HL-60/S4 treated with retinoic acid at 250 ng/mL for 4 days and 3 days (cell line): ENCODE measurements around the gene DPP10.
"Not testable (repeated sequence)": the region's sequence is repeated elsewhere in the genome, so short reads cannot be mapped to it uniquely, and the experiment has no call there.

Source experiments
- in situ Hi-C: fragments of 300-500 bp; cut with MboI; formaldehyde crosslinking; loops from 2 replicates; pipeline ENCODE4 v1.7.0; 2022; ENCODE audit warnings: low sequenced_read_pairs

DPP10 gene

GRCh38 chr2:114935031-114935430, 492.6 kb downstream of the DPP10 start:
- in situ Hi-C loops, result no loop called here

DNA sequence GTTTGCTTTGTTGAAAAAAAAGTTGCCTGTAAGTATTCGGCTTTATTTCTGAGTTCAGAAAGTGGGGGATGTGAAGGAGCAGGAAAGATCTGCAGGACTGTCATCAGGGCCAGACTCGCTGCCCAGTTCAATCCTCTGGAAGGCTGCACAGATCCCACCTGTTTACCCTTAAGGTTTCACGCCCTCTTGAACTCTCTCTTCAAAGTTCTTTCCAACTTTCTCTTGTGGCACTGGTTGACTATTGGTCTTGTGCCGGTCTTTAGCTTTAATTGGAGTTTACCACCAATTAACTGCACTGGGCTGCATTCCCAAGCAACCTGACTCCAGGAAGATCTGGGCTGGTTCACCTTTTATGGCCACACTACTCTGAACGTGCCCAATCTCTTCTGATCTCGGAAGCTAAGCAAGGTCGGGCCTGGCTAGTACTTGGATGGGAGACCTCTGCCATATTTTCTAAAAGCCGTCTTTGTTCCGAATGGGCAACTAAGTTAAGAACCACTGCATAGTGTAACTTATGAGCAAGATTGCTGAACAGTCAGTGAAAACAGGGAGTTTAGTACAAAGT, 495.0 kb downstream of the DPP10 start:
- in situ Hi-C loops, result no loop called here

GRCh38 chr2:114940785-114941458, 498.5 kb downstream of the DPP10 start:
- in situ Hi-C loops, result no loop called here

- in situ Hi-C loops, result no loop called here
These were observed 506.9 kb downstream of the DPP10 start for GRCh38 chr2:114949228-114949804.

DNA sequence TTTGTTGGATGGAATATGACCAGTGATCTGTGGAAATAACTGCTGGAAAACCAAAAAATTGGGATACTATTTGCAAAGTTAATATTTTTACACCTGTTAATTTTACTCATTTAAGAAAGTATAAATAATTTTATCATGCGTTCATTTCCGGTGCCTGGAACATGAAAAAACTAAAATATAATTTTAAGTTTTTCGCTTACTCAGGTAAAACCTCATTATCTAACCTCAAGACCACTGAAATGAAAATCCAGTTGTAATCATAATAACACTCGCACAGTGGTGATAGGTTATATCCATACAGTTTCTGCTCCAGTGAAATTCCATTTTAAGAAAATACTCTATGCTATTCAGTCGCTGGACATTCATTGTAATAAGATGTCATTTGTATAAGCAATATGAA, 517.9 kb downstream of the DPP10 start:
- in situ Hi-C loops, result no loop called here

GRCh38 chr2:114962532-114962931, 520.1 kb downstream of the DPP10 start:
- in situ Hi-C loops, result no loop called here

- in situ Hi-C loops, result no loop called here
These were observed 526.4 kb downstream of the DPP10 start for GRCh38 chr2:114968748-114969400.

GRCh38 chr2:115004321-115004720, 561.9 kb downstream of the DPP10 start:
- in situ Hi-C loops, result not testable (repeated sequence)

GRCh38 chr2:115011721-115012120, 569.3 kb downstream of the DPP10 start:
- in situ Hi-C loops, result no loop called here

DNA sequence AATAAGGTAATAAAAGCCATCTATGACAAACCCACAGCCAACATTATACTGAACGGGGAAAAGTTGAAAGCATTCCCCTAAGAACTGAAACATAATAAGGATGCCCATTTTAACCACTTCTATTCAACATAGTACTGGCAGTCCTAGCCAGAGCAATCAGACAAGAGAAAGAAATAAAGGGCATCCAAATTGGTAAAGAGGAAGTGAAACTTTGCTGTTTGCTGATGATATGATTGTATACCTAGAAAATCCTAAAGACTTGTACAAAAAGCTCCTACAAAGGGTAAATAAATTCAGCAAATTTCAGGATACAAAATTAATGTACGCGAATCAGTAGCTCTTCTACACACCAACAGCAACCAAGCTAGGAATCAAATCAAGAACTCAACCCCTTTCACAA, 579.6 kb downstream of the DPP10 start:
- in situ Hi-C loops, result not testable (repeated sequence)

DNA sequence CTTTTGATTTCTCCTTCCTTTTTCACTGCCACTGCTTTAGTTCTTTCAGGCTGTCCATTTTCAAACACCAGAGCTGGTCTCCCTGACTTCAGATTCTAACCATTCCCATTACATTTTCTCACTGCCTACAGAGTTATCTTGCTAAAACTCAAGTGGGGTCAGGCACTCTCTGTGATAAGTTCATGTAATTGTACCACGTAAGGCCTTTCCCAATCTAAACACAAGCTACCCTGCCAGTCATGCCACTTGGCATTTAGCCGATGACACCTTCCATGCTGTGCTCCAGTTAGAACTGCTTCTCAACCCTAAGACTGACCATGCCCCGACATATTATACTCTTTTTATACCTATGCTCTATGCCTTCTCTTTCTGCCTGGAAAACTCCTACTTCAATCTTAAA, 592.4 kb downstream of the DPP10 start:
- in situ Hi-C loops, result no loop called here

- in situ Hi-C loops, result no loop called here
These were observed 594.4 kb downstream of the DPP10 start for GRCh38 chr2:115036818-115037217.

GRCh38 chr2:115057473-115057872, 615.0 kb downstream of the DPP10 start:
- in situ Hi-C loops, result no loop called here

DNA sequence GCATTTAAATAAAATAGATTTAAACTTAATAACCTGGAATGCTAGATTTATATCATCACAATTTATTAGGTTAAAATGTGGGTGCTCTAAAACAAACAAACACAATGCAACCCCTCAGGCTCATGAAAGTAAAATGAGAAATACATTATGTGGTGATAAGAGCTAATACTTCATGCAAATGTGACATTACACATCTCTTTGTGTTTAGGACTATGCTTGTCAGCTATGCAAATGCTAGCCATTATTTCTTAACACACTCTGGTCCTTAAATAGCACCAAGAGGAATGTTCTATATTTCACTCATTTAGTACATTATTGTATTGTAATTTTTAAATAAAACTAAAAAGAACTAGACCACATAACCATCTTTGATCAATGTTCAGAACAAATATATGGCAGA, 627.6 kb downstream of the DPP10 start:
- in situ Hi-C loops, result no loop called here

GRCh38 chr2:115071534-115071933, 629.1 kb downstream of the DPP10 start:
- in situ Hi-C loops, result no loop called here

DNA sequence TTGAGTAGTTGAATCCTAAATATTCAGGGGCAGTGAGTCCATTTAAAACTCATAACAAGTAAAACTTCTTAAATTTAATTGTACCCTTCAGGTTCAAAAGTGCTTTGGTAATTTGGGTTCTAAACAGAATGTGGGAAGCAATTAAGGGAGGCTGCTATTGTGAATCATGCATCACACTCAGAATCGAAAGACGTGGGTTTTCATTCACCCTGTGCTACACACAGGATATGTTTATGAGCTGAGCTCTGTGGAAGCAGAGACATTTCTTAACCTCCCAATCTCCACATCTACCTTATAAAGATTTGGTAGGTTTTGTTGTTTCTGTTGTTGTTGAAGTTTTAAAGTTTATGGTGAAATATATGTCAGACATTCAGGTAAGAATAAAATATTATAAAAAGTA, 633.4 kb downstream of the DPP10 start:
- in situ Hi-C loops, result no loop called here

- in situ Hi-C loops, result no loop called here
These were observed 635.2 kb downstream of the DPP10 start for GRCh38 chr2:115077626-115078025.

DNA sequence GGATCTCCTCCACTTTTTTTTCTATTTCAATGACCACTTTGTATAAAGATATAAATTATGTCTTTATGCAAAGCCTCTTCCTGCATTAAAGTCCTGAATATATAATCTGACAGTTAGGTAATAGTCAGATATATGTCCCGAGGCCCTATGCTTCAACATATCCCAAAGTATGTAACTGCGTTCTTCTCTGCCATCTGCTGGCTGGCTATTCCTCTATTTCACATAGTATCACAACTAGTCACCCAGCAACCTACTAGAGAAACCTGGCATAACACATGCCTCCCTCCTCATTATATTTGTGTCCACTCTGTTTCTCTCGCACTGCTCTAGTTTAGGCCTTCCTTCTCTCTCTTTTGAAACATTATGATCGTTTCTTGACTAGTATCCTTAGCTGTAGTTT, 640.8 kb downstream of the DPP10 start:
- in situ Hi-C loops, result no loop called here

DNA sequence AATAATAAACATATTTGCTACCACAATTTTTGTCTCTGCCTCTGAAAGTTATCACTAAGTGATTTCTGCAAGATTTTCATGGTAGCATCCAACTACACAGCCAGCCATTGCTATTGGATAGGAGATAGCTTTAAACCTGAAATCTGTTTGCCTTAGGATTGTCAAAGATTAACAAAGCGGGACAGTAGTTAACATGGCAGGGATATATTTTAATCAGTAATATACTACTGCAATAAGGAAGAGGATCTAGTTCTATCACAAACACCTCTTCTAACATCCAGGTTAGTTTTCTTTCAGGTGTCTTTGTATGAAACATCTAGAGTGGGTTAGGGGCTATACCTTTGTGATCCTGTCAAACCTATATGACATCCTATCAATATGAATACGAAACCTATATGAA, 641.3 kb downstream of the DPP10 start:
- in situ Hi-C loops, result no loop called here

DNA sequence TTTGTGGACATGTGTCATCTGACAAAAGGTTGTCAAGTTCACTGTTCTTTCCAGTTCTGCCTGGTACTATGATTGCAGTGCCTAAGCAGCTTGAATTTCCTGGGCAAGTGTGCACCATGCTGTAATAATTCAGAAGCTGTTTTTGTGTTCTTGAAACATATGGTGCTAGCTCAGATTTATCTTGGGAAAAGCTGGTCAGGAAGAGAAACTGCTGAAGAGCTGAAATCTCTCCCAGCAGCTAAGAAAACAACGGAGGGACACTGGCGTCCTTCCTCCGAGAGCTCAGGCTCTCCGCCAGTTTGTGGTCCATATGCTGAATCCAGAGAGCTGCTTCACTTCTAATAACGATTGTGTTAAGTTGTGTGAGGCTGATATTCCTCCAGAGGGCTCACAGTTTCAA, 642.0 kb downstream of the DPP10 start:
- in situ Hi-C loops, result no loop called here

DNA sequence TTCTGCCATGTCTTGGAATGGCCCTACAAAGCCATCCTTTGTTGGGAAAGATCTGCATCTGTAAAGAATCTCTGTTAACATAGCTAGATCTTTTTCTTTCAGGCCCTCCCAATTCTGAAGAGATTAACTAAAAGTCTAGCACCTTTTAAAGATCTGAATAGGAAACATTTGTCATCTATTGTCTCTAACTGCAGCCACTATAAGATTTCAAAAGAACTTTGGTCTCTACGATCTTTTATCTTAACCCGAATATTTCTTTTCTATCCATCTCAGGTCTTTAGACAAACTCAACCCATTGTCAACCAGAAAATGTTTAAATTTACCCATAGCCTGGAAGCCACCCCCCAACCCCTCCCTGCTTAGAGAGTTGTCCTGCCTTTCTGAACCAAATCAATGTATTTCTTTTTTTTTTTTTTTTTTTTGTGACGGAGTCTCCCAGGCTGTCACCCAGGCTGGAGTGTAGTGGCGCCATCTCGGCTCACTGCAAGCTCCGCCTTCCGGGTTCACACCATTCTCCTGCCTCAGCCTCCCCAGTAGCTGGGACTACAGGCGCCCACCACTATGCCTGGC, 643.7 kb downstream of the DPP10 start:
- in situ Hi-C loops, result not testable (repeated sequence)

DNA sequence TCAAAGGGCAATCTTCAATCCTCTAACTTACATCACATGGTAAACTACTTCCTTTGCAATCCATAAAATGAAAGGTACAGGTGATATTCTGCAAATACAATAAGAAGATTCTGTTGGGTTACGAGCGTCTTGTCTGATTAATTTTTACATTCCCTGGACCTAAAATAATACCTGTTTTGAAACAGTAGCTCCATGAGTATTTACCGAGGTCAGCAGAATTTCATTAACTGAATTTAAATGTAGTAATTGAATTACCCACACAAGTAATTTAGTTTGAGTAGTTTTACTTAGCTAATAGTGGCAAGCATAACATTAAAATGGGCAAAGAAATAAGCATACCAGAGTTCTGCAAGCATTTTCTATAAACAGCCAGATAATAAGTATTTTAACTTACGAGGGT, 652.0 kb downstream of the DPP10 start:
- in situ Hi-C loops, result no loop called here
